Endothelial cell (in vitro differentiated cells): ENCODE data around the gene WDR7. TPM values are rescaled to one million over a fixed set of nuclear protein-coding genes. Genes with fewer than 3 reads are reported as not detected.
A peak's percentile ranks its signal among the peaks of the same experiment; 100 is the strongest.

Experiments used
- DNase-seq: peaks from one replicate; pipeline ENCODE4 v3.0.0; 2021; ENCODE audit warnings: low spot score
- H3K27ac Mint-ChIP-seq: one replicate; pipeline ENCODE4 v1.8.0; 2021; ENCODE audit warnings: mixed read lengths, inconsistent platforms; ENCODE audit not compliant: unreplicated experiment
- H3K27me3 Mint-ChIP-seq: one replicate; pipeline ENCODE4 v1.8.0; 2021; ENCODE audit warnings: mild to moderate bottlenecking, moderate library complexity, mixed read lengths, inconsistent platforms; ENCODE audit not compliant: unreplicated experiment
- H3K36me3 Mint-ChIP-seq: one replicate; pipeline ENCODE4 v1.8.0; 2021; ENCODE audit warnings: mild to moderate bottlenecking, low read depth, mixed read lengths, inconsistent platforms; ENCODE audit not compliant: unreplicated experiment
- H3K4me1 Mint-ChIP-seq: one replicate; pipeline ENCODE4 v1.8.0; 2021; ENCODE audit warnings: mild to moderate bottlenecking, mixed read lengths, inconsistent platforms; ENCODE audit not compliant: unreplicated experiment
- H3K4me3 Mint-ChIP-seq: one replicate; pipeline ENCODE4 v1.8.0; 2021; ENCODE audit warnings: mild to moderate bottlenecking, mixed read lengths, inconsistent platforms; ENCODE audit not compliant: unreplicated experiment
- H3K9me3 Mint-ChIP-seq: one replicate; pipeline ENCODE4 v1.8.0; 2021; ENCODE audit warnings: mixed read lengths, inconsistent platforms; ENCODE audit not compliant: unreplicated experiment
- CTCF ChIP-seq: fragments of 200-600 bp; sonication (generic); IDR thresholded peaks from one replicate; pipeline ENCODE4 v1.5.0; 2021; ENCODE audit warnings: antibody characterized with exemption; ENCODE audit not compliant: unreplicated experiment
- total RNA-seq: library from RNA; stranded (reverse); fragmentation: NEBNext Ultra II Directional; extraction: Animal tissue kit (Norgen Biotek cat#: 25700); gene quantifications from one replicate; pipeline ENCODE4 v1.2.1, GENCODE V29; 2021; ENCODE audit not compliant: unreplicated experiment

The WDR7 gene
- total RNA-seq, 1 donor from 2014 or later: 42.0 TPM

- H3K27ac Mint-ChIP-seq: no peak overlapping the region
- H3K27me3 Mint-ChIP-seq: peaks cover 3% of the 10 kb centered on the region
- H3K4me3 Mint-ChIP-seq: no peak overlapping the region
- H3K36me3 Mint-ChIP-seq: no peaks in the 10 kb centered on the region
- peaks cover 8% of the 10 kb centered on the region for H3K4me1 Mint-ChIP-seq
- DNase-seq: no peak
- no peak for TF ChIP-seq CTCF
- no peaks in the 10 kb centered on the region for H3K9me3 Mint-ChIP-seq
Measured at GRCh38 chr18:56747032-56747658, 96.0 kb downstream of the WDR7 start.

- peaks cover 3% of the 10 kb centered on the region for H3K27me3 Mint-ChIP-seq
- no peak for DNase-seq
- no peaks in the 10 kb centered on the region for H3K9me3 Mint-ChIP-seq
- peaks cover 8% of the 10 kb centered on the region for H3K4me1 Mint-ChIP-seq
- TF ChIP-seq CTCF: no peak
- H3K27ac Mint-ChIP-seq: no peak overlapping the region
- no peak overlapping the region for H3K4me3 Mint-ChIP-seq
- H3K36me3 Mint-ChIP-seq: no peaks in the 10 kb centered on the region
Measured at GRCh38 chr18:56747857-56748256, 96.7 kb downstream of the WDR7 start.

- peak; percentile 69 for TF ChIP-seq CTCF
- no peak overlapping the region for H3K27ac Mint-ChIP-seq
Measured at GRCh38 chr18:56748698-56749268, 97.6 kb downstream of the WDR7 start.

GRCh38 chr18:56756966-56757365 lies 105.8 kb downstream of the WDR7 start:
- Mint-ChIP-seq H3K9me3 (no peaks in the 10 kb centered on the region), H3K27me3 (peaks cover 2% of the 10 kb centered on the region), H3K4me1 (peaks cover 7% of the 10 kb centered on the region), H3K27ac (peak overlapping the region; percentile 53), H3K4me3 (no peak overlapping the region), H3K36me3 (no peaks in the 10 kb centered on the region)
- no peak for TF ChIP-seq CTCF
- DNase-seq: no peak

More at GRCh38 chr18:56748698-56749268, 97.6 kb downstream of the WDR7 start:
- Mint-ChIP-seq H3K4me3 (no peak overlapping the region), H3K4me1 (peaks cover 8% of the 10 kb centered on the region), H3K9me3 (no peaks in the 10 kb centered on the region), H3K27me3 (peaks cover 3% of the 10 kb centered on the region), H3K36me3 (no peaks in the 10 kb centered on the region)
- peak; percentile 16 for DNase-seq

GRCh38 chr18:56770097-56770496 lies 118.9 kb downstream of the WDR7 start:
- no peak for DNase-seq
- Mint-ChIP-seq H3K4me1 (no peaks in the 10 kb centered on the region), H3K27me3 (no peaks in the 10 kb centered on the region), H3K9me3 (no peaks in the 10 kb centered on the region), H3K36me3 (no peaks in the 10 kb centered on the region), H3K4me3 (no peak overlapping the region), H3K27ac (no peak overlapping the region)
- no peak for TF ChIP-seq CTCF
